Left lung (tissue), 10 donors: ENCODE data around the gene GATB. TPM values are rescaled to one million over a fixed set of nuclear protein-coding genes. Genes with fewer than 3 reads are reported as not detected.

Source experiments
- ATAC-seq: fragments of 200-7000 bp; cut with Tn5 transposase; one replicate; pipeline ENCODE4 v1.9.1; 2020; ENCODE audit warnings: moderate library complexity
- DNase-seq, 4 donors: peaks; one replicate each; pipeline ENCODE4 v3.0.0-alpha.2; 2013 to 2020
- H3K27ac ChIP-seq, 2 donors: fragments of 200-600 bp; sonication (generic) in 1 of 2; one replicate each; pipeline versions ENCODE4 v1.5.0 to v1.8.0; 2020 to 2021
- H3K27me3 ChIP-seq, 2 donors: fragments of 200-600 bp; sonication (generic) in 1 of 2; one replicate each; pipeline versions ENCODE4 v1.5.0 to v1.8.0; 2020 to 2021
- H3K36me3 ChIP-seq, 2 donors: fragments of 200-600 bp; sonication (generic) in 1 of 2; one replicate each; pipeline versions ENCODE4 v1.5.0 to v1.8.0; 2020 to 2021
- H3K4me1 ChIP-seq, 2 donors: fragments of 200-600 bp; one replicate each; pipeline ENCODE4 v1.8.0; 2021
- H3K4me3 ChIP-seq, 2 donors: fragments of 200-600 bp; sonication (generic) in 1 of 2; one replicate each; pipeline versions ENCODE4 v1.5.0 to v1.8.0; 2020 to 2021; ENCODE audit warnings: mild to moderate bottlenecking in 1 of 2
- H3K9me3 ChIP-seq, 2 donors: fragments of 200-600 bp; sonication (generic) in 1 of 2; one replicate each; pipeline versions ENCODE4 v1.5.0 to v1.8.0; 2020 to 2021
- CTCF ChIP-seq, 2 donors: fragments of 200-600 bp; sonication (generic) in 1 of 2; IDR thresholded peaks; one replicate each; pipeline versions ENCODE4 v1.5.0 to v1.8.0; 2021; ENCODE audit warnings: antibody characterized with exemption in 2 of 2
- intact Hi-C, 2 donors: fragments of 100-400 bp; cut with DNase I; formaldehyde crosslinking; loops; one replicate each; pipeline versions ENCODE4 v1.11.2 to v1.14.2; 2022
- polyA plus RNA-seq, 6 donors: library from polyadenylated mRNA; unstranded; fragments of 120-200 nt; gene quantifications; one replicate each; pipeline ENCODE4 v1.2.1, GENCODE V29; 2013; ENCODE audit not compliant: insufficient read length in 6 of 6
- total RNA-seq, 2 donors: library from RNA; stranded (reverse); fragmentation: NEBNext Ultra II Directional; extraction: Animal tissue kit (Norgen Biotek cat#: 25700); gene quantifications; one replicate each; pipeline ENCODE4 v1.2.1, GENCODE V29; 2021
- donor health status: DM: no; HTN: yes; CAD: no.
- donor health status: DM: no; HTN: no; CAD: no.

Gene GATB
- total and polyA plus RNA-seq, 8 donors = 12.9 to 22.2 (median 18.8) TPM

- DNase-seq (no peak), ATAC-seq (no peak)
- Histone ChIP-seq H3K9me3 (no peaks in the 10 kb centered on the region), H3K27me3 (no peaks in the 10 kb centered on the region), H3K36me3 (peaks cover 0 to 5% of the 10 kb centered on the region in 2 donors), H3K27ac (no peak overlapping the region), H3K4me3 (no peak overlapping the region), H3K4me1 (no peaks in the 10 kb centered on the region)
- TF ChIP-seq CTCF (IDR thresholded peaks at IDR 0.05) = no peak
- intact Hi-C loops = no loop called here
Observed at GRCh38 chr4:151721916-151722315, 38.9 kb downstream of the GATB start.

GRCh38 chr4:151721466-151721865 lies 39.3 kb downstream of the GATB start:
- intact Hi-C loops = no loop called here
- TF ChIP-seq CTCF (IDR thresholded peaks at IDR 0.05) = no peak
- H3K4me1 ChIP-seq = no peaks in the 10 kb centered on the region
- DNase-seq (no peak), ATAC-seq (no peak)
- H3K36me3 ChIP-seq = peaks cover 0 to 10% of the 10 kb centered on the region in 2 donors
- no peaks in the 10 kb centered on the region for H3K27me3 ChIP-seq
- H3K27ac ChIP-seq = no peak overlapping the region
- H3K4me3 ChIP-seq = no peak overlapping the region
- H3K9me3 ChIP-seq = no peaks in the 10 kb centered on the region

GRCh38 chr4:151719956-151720334 lies 40.9 kb downstream of the GATB start:
- TF ChIP-seq CTCF (IDR thresholded peaks at IDR 0.05) = no peak
- DNase-seq (no peak), ATAC-seq (no peak)
- intact Hi-C loops = no loop called here
- Histone ChIP-seq H3K36me3 (peaks cover 0 to 15% of the 10 kb centered on the region in 2 donors), H3K4me3 (no peak overlapping the region), H3K27ac (no peak overlapping the region), H3K4me1 (no peaks in the 10 kb centered on the region), H3K27me3 (no peaks in the 10 kb centered on the region), H3K9me3 (no peaks in the 10 kb centered on the region)

- intact Hi-C loops = no loop called here
- DNase-seq = no peak
- no peak for TF ChIP-seq CTCF (IDR thresholded peaks at IDR 0.05)
- H3K4me1 ChIP-seq = no peaks in the 10 kb centered on the region
- no peak overlapping the region for H3K4me3 ChIP-seq
- H3K27me3 ChIP-seq = no peaks in the 10 kb centered on the region
- peaks cover 0 to 16% of the 10 kb centered on the region in 2 donors for H3K36me3 ChIP-seq
- no peak overlapping the region for H3K27ac ChIP-seq
- no peaks in the 10 kb centered on the region for H3K9me3 ChIP-seq
- ATAC-seq = no peak
Observed at GRCh38 chr4:151718984-151719955, 41.5 kb downstream of the GATB start.

- H3K27me3 ChIP-seq = no peaks in the 10 kb centered on the region
Observed at GRCh38 chr4:151717909-151718628, 42.7 kb downstream of the GATB start.

More at GRCh38 chr4:151717909-151718628, 42.7 kb downstream of the GATB start:
- no peak for TF ChIP-seq CTCF (IDR thresholded peaks at IDR 0.05)
- intact Hi-C loops = no loop called here
- Histone ChIP-seq H3K27ac (no peak overlapping the region), H3K4me3 (no peak overlapping the region), H3K4me1 (no peaks in the 10 kb centered on the region), H3K36me3 (peaks cover 0 to 23% of the 10 kb centered on the region in 2 donors), H3K9me3 (no peaks in the 10 kb centered on the region)
- no peak for ATAC-seq
- DNase-seq = no peak
